Heart left ventricle (tissue), 13 donors: ENCODE results near the gene LY6G5B.

ENCODE experiments used
- POLR2A ChIP-seq, 2 donors: fragments of 450-650 bp; IDR thresholded peaks; one replicate each; pipeline ENCODE4 v1.6.1; 2017; ENCODE audit warnings: antibody characterized with exemption in 2 of 2, mild to moderate bottlenecking in 2 of 2, moderate library complexity in 2 of 2
- TF ChIP-seq, protein P1 (sequence below), 12 donors: fragments of 200-600 bp; sonication (generic) in 4 of 12; IDR thresholded peaks; one replicate each; pipeline versions ENCODE4 v1.5.0 to v1.8.0; 2018 to 2022; ENCODE audit warnings: antibody characterized with exemption in 12 of 12, mild to moderate bottlenecking in 5 of 12
- donor health status: ischemic (EF 13 %, LVEDD 7.1; RV severe dilation, severe dysfunction).
- donor health status: DM: no; HTN: yes; CAD: no.
- donor health status: DM: no; HTN: no; CAD: no.
- donor health status: ischemic (EF 25% LVEDD 6.9; RV normal size, moderate dysfunction).
- donor health status: ischemic (EF 25% LVEDD 5.7; RV mildly dilated, moderate dysfunction).
- donor health status: ischemic (EF 35%, LVEDD 5.7; RV mildly dilated, moderate dysfunction).
- donor health status: nonischemic (EF 11% LVEDD 7.7; RV severe dilation, severe dysfunction).
- donor health status: DM: yes; HTN: yes; CAD: no.
- donor health status: PGD.
- donor health status: ischemic (EF 29% LVEDD 5.4; RV normal size, mild dysfunction).
- donor health status: nonischemic (EF 23%, LVEDD 6.1; RV moderate dilation, normal function).

DNA sequence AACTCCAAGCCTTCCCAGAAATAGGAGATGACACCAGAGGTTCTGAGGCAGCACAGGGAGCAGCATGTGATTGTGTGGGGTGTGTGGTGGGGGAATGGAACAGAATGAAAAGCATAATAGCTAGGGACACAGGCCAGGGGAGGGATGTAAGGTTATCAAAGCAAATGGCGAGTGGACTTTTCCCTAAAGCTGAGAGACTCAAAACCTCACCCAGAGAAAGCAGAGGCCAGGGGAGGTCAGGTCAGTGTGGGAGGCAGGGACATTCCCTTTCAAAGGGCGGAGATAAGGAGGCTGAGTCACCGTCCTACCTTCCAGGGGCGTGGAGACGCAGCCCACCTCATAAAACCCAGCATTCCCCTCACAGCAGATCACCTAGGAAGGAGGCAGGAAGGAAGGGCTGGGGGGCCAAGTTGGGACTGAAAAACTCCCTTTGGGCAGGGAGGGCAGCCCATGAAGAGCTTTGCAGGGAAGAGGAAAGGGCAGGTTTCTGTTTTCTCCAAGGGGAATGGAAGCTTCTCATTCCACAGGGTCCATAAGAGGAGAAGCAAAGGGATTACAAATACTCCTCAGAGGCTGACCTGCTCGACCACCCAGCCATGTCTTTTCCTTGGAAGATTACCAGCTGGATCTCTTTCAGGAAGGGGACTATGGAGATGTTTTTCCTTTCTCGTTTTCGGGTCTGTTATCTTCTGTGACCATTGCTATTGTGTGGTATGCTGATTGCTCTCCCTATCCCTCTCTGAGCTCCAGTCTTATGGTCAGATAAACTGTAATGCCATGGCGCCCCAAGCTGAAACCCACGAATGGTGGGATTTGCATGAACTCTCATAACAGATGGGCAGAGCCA, 20.7 kb downstream of the LY6G5B start:
- TF ChIP-seq, protein P1, sequence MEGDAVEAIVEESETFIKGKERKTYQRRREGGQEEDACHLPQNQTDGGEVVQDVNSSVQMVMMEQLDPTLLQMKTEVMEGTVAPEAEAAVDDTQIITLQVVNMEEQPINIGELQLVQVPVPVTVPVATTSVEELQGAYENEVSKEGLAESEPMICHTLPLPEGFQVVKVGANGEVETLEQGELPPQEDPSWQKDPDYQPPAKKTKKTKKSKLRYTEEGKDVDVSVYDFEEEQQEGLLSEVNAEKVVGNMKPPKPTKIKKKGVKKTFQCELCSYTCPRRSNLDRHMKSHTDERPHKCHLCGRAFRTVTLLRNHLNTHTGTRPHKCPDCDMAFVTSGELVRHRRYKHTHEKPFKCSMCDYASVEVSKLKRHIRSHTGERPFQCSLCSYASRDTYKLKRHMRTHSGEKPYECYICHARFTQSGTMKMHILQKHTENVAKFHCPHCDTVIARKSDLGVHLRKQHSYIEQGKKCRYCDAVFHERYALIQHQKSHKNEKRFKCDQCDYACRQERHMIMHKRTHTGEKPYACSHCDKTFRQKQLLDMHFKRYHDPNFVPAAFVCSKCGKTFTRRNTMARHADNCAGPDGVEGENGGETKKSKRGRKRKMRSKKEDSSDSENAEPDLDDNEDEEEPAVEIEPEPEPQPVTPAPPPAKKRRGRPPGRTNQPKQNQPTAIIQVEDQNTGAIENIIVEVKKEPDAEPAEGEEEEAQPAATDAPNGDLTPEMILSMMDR (IDR thresholded peaks at IDR 0.05), result no peak
- no peak for TF ChIP-seq POLR2A (IDR thresholded peaks at IDR 0.05)
